GM18870 (cell line): ENCODE results near the gene PRKD1.
"Not testable (repeated sequence)": the region's sequence is repeated elsewhere in the genome, so short reads cannot be mapped to it uniquely, and the experiment has no call there.

Experiments
- ATAC-seq: cut with Tn5 transposase; IDR thresholded peaks from one replicate; pipeline ENCODE4 v1.9.1; 2021; ENCODE audit warnings: moderate library complexity; ENCODE audit not compliant: unreplicated experiment

PRKD1 gene

DNA sequence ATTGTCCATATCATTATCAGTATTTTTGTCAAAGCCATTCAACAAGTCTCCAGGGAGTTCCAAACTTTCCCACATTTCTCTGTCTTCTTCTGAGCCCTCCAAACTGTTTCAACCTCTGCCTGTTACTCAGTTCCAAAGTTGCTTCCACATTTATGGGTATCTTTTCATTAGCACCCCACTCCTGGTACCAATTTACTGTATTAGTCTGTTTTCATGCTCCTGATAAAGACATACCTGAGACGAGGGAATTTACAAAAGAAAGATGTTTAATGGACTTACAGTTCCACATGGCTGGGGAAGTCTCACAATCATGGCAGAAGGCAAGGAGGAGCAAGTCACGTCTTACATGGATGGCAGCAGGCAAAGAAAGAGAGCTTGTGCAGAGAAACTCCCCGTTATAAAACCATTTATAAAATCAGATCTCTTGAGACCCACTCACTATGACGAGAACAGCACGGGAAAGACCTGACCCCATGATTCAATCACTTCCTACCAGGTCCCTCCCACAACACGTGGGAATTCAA, 87.2 kb downstream of the PRKD1 start:
- not testable (repeated sequence) for ATAC-seq

DNA sequence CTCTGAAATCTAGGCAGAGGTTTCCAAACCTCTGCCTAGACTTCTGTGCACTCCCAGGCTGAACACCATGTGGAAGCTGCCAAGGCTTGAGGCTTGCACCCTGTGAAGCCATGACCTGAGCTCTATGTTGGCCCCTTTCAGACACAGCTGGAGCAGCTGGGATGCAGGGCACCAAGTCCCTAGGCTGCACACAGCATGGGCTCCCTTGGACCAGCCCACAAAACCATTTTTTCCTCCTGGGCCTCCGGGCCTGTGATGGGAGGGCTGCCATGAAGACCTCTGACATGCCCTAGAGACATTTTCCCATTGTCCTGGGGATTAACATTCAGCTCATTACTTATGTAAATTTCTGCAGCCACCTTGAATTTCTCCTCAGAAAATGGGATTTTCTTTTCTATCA, 88.0 kb downstream of the PRKD1 start:
- ATAC-seq: not testable (repeated sequence)

DNA sequence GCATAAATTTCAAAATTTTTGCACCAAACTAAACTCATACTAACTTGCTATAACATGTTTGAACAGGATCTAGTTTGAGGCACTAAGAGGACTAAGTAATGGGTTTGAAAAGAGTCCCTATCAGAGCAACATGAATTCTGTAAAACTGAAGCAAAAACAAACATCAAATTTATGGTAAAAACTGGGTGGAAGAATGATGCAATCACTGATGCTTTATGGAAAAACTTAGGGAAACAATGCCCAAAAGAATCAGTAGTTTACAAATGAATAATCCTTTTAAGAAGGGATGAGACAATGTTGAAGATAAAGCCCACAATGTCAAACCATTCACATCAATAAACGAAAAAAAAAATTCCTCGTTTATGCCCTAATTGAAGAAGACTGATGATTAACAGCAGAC, 88.9 kb downstream of the PRKD1 start:
- no peak for ATAC-seq

DNA sequence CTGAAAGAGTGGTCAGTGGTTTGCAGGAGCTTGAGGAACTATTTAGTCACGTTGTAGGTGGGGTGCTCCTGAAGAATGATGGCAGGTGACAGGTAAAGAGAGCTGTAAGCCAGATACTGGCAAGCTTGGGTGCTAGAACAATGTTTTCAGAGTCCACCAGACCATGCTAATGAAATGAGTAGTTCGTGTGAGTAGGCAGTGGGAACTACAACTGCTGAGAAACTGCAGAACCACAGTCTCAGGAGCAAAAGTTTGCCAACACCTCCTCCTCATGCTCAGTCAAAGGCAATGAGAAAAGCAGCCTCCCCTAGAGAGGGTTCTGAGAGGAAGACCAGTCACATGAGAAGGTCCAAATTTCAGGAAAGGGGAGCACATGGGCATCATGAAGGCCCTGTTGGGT, 91.3 kb downstream of the PRKD1 start:
- peak; percentile 42 for ATAC-seq

DNA sequence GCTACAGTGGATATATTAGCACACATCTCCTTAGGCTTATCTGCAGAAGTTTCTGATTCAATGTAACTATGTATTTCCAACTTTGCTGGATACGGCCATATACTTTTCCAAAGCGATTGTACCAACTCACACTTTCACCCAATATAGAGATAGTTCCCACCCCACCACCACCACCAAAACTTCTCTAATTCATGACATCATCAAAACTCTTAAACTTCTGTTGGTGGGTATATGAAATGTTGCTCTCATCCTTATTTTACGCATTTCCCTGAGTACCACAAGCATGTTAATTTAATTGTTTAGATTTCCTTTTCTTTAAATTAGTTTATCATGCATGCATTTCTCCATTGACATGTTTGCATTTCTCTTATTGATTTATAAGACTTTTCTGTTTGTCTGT, 95.6 kb downstream of the PRKD1 start:
- ATAC-seq: no peak

GRCh38 chr14:29829851-29830250, 97.8 kb downstream of the PRKD1 start:
- no peak for ATAC-seq

DNA sequence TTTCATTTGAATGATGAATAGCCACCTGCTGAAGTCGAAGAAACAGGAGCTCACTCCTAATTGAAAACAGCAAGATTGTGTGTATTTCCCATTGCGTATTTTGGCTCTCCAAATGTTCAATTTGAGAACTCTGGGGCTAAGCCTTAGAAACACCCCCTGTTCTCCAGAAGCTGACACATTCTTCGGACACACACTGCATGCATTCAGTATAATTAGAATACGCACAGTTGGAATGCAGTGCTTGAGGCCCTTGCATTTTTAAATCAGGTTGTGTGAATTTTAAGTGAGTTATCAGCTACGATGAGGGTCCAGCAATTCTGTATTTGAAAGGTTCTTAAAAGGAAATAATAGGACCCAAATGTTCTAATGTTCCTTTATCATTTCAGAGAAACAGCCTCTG, 103.8 kb downstream of the PRKD1 start:
- no peak for ATAC-seq

DNA sequence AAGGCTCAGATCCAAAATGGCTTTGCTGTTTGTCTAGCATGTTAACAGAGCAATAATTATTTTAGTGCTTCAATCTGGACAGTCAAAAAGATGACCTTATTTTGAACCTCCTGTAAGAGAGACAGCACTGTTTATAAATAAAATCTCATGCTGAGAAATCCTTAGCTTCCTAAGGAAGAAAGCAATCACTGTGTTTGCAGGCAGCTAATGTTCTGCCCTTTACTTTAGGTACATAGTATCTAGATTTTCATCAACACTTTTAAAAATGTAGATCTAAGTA, 105.3 kb downstream of the PRKD1 start:
- ATAC-seq: no peak

GRCh38 chr14:29821661-29822429, 105.8 kb downstream of the PRKD1 start:
- no peak for ATAC-seq

DNA sequence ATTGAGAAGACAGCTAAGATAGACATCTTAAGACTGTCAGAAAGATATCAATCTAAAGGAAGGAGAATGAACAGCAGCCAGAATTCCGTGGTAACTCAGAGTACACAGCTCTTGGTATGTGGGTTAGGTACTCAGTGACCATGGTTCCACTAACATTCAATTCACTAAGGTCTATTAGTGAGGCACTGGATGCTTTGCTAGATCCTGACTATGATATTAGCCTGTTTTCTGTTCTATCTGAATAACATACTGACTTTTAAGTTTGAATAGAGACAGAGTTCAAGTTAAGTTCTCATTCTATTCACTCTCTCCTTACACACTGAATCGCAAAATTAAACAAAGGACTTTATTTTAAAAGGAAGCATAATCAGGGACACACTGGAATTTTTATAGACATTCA, 106.4 kb downstream of the PRKD1 start:
- ATAC-seq: no peak

- no peak for ATAC-seq
Measured at GRCh38 chr14:29820785-29821184, 106.9 kb downstream of the PRKD1 start.

DNA sequence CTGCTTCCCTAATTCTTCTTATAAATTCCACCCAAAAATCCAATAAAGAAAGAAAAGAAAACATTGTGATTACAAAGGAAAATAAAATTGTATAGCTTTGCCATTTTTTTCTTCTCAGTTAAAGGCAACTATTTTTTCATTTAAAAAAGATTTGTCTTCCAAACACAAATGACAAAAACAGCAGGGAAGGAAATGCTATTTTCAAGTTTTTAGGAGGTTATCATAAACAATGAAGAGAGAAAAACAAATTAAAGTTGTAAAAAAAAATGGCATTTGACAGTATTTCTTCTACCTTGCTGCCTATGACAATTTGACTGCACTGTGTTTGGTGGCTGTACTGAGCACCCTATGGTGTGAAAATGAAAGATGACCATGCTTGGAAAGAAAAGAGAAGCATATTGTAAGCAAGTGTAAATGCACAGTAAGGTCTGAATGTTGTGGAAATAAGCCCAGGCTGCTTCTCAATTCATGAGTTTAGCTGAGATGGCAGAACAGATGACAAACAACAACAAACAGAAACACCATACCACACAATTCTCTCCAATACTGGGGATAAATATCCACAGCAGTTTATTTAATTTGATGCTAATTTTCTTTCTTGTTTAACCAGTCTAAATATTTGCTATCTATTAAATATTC, 109.8 kb downstream of the PRKD1 start:
- no peak for ATAC-seq

DNA sequence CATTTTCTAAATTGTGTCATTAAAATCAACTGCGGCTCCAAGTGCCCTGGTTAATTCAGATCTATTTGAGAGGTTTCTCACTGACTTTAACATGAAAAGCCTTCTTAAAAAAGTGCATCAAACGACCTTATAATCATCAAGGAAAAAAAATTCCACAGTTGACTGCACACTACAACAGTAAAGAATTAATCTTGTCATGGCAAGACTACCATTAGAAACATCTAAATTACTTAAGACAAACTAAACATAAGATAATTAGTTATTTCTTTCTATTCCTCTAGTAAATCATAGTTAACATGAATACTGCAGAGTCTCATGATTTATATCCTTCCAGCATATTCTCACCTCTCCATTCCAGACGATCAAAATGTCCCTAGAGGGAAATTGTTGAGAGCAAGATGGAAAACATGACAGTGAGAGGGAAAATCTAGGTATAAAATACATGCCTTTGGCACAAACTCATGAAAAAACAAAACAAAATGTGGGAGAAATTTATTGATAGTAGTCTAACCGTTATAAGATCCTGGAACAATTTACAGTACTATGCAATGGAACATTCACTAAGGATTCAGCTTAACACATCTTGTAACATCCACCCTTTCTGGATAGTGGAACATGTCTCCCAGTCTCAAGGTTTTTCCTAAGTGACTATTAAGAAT, 112.5 kb downstream of the PRKD1 start:
- no peak for ATAC-seq

- ATAC-seq: no peak
Measured at GRCh38 chr14:29814156-29815015, 113.3 kb downstream of the PRKD1 start.

- no peak for ATAC-seq
Measured at GRCh38 chr14:29810682-29811081, 117.0 kb downstream of the PRKD1 start.

GRCh38 chr14:29810064-29810463, 117.6 kb downstream of the PRKD1 start:
- no peak for ATAC-seq

DNA sequence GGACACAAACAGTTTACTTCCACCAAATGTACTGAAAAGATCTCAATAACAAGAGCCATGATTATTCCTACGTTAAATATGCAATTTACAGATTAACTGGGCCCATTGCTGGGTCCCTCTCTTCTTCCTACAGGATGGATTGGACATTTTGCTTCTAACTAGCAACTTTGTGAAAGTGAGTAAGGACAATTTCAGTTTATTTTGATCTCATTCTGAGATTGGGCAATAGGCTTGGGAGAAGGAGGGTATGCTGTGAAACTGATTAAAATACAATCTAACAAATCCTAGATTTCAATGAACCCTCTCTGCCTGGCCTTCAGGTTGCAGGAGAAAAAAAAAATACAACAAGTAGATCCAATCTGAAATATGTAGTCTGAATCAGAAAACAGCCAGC, 121.5 kb downstream of the PRKD1 start:
- no peak for ATAC-seq

DNA sequence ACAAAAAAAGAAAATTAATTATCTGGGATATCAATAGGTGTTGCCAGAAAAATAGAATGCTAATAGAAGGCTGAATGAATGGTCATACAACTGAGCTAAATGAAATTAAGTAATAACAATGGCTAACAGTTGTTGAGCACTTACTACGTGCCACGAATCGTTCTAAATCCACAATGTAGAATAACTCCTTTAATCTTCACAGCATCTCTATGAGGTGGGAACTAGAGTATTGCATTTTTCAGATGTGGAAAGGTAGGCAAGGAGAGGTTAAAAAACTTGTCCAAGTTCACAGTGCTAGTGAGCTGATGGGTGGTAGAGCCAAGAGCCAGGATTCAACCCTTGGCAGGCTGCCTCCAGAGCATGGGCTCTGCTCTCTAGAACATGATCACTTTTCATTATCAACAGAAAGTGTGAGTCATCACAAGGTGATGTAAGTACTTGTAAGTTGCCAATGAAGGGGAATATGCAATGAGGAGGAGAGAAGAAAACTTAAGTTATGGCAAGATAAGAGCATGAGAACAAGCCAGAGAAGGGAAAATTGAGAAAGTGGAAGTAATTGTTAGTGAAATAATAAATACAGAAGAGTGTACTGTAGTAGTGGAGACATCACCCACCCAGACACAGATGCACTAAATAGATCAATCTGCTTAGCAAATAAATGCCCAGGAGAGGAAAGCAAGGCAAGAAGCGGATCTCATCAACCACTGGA, 122.1 kb downstream of the PRKD1 start:
- no peak for ATAC-seq

DNA sequence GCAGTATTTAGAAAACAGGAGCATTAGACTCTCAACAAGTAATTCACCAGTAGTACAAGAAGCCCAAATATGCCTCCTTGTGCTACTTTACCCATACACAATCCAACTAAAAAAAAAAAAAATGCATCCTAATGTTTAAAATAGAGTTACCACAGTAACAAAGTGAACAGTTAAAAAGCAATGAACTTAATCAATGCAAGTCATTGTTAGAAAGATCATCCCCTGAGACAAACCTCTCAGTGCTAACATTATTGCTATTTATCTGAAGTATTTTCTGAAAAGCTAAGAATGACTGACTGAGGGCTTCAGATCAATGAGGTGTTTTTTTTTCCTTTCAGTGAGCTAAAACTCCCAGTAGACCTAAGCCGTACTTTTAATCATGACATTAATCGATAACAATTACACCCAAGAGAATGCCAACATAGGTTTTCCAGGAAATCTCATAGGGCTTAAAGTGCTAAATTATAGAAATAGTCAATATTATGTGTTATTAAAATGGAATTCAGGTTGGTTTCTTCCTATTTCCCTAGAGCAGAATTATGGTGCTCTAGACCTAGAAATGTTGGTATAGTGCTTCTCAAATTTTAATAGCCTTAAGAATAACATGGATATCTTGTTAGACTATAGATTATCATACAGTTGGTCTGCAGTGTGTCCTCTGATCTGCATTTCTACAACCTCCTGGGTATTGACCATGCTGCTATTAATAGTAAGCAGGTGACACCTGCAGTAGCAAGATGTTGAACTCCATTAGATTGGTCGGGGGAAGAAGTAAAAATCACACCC, 123.0 kb downstream of the PRKD1 start:
- no peak for ATAC-seq

DNA sequence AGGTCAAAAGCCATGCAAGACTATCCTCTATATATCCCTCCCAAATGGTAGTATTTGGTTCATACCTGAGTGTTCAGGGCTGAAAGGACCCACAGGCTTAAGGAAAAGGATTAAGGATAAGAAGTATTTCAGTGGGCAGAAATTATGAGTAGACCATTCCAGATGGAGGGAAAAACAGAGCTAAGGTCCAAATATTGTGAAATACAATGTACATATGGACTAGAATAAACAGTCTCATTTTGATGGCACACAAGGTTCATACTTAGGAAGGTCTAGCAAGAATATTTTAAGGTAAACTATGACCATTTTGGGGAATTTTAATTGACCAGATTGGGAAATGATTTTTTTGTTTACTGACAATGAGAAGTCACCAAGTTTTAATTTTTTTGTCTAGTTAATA, 124.6 kb downstream of the PRKD1 start:
- ATAC-seq: no peak
